Colonic mucosa (tissue), 4 donors: ENCODE results near the gene TEX13D. TPM values are rescaled to one million over a fixed set of nuclear protein-coding genes. Genes with fewer than 3 reads are reported as not detected.

Experiments
- DNase-seq: peaks from one replicate; pipeline ENCODE4 v3.0.0-alpha.2; 2020
- H3K27ac ChIP-seq: fragments of 200-600 bp; one replicate; pipeline ENCODE4 v1.8.0; 2021
- H3K27me3 ChIP-seq: fragments of 200-600 bp; one replicate; pipeline ENCODE4 v1.8.0; 2021
- H3K36me3 ChIP-seq: fragments of 200-600 bp; one replicate; pipeline ENCODE4 v1.8.0; 2021
- H3K4me1 ChIP-seq: fragments of 200-600 bp; one replicate; pipeline ENCODE4 v1.8.0; 2021; ENCODE audit warnings: mild to moderate bottlenecking
- H3K4me3 ChIP-seq: fragments of 200-600 bp; one replicate; pipeline ENCODE4 v1.8.0; 2021
- H3K9ac ChIP-seq, 2 donors: one replicate each; pipeline ENCODE4 v1.7.0; 2013; ENCODE audit warnings: control low read depth in 2 of 2, low read depth in 2 of 2, low read length in 2 of 2
- H3K9me3 ChIP-seq: fragments of 200-600 bp; one replicate; pipeline ENCODE4 v1.8.0; 2021
- intact Hi-C: fragments of 100-400 bp; cut with DNase I; formaldehyde crosslinking; loops from one replicate; pipeline ENCODE4 v1.14.1; 2022
- total RNA-seq, 2 donors: library from RNA; stranded (reverse); fragmentation: NEBNext Ultra II Directional in 1 of 2; extraction: Animal tissue kit (Norgen Biotek cat#: 25700) in 1 of 2; gene quantifications; one replicate each; pipeline ENCODE4 v1.2.1, GENCODE V29; 2021
- TF ChIP-seq, protein P1 (sequence below): fragments of 200-600 bp; IDR thresholded peaks from one replicate; pipeline ENCODE4 v1.8.0; 2022; ENCODE audit warnings: antibody characterized with exemption, mild to moderate bottlenecking
- donor health status: healthy.
- donor health status: DM: no; HTN: no; CAD: no.
- donor health status: DM: no; HTN: no; CAD: no.

The TEX13D gene
- total RNA-seq, 2 donors from 2014 or later: not detected

DNA sequence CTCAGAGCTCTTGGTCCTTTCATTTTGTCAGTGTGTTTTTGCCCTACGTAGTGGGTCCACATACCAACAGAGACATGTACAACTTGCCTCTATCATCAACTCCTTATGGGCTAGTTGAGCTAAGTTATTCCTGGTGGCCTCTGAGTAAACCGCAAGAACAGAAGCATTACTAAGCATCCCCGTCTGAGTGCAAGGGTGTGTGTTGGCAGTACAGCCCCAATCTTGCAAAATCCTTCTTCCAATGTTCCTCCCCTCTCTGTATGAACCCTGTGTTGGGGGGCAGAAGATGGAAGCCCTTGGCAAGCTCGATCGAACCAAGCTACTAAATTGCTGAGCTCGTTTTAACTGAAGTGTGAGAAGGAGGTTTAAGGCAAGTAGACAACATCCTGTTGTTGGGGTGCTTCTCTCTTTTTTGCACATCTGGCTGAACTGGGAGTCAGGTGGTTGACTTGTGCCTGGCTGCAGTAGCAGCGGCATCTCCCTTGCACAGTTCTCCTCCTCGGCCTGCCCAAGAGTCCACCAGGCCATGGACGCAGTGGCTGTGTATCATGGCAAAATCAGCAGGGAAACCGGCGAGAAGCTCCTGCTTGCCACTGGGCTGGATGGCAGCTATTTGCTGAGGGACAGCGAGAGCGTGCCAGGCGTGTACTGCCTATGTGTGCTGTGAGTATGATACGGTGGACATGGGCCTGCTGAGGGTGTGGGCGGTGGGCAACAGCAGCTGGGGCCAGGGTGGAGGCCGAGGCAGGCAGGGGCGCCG lies 13.8 kb downstream of the TEX13D start, which contains the start of gene SH2D1A:
Gene SH2D1A, plus strand, starts transcription at position 447 of the 760 bp plus-strand sequence. Its CDS starts 80 bp downstream, at position 527.
- no peaks in the 10 kb centered on the region for H3K27me3 ChIP-seq
- no peak within 1 kb of the TSS for H3K4me3 ChIP-seq
- H3K4me1 ChIP-seq: no peaks in the 10 kb centered on the region
- no peak for DNase-seq
- intact Hi-C loops: no loop called here
- no peaks in the 10 kb centered on the region for H3K36me3 ChIP-seq
- H3K27ac ChIP-seq: no peak within 1 kb of the TSS
- H3K9ac ChIP-seq: no peak within 1 kb of the TSS
- no peaks in the 10 kb centered on the region for H3K9me3 ChIP-seq
- TF ChIP-seq, protein P1, sequence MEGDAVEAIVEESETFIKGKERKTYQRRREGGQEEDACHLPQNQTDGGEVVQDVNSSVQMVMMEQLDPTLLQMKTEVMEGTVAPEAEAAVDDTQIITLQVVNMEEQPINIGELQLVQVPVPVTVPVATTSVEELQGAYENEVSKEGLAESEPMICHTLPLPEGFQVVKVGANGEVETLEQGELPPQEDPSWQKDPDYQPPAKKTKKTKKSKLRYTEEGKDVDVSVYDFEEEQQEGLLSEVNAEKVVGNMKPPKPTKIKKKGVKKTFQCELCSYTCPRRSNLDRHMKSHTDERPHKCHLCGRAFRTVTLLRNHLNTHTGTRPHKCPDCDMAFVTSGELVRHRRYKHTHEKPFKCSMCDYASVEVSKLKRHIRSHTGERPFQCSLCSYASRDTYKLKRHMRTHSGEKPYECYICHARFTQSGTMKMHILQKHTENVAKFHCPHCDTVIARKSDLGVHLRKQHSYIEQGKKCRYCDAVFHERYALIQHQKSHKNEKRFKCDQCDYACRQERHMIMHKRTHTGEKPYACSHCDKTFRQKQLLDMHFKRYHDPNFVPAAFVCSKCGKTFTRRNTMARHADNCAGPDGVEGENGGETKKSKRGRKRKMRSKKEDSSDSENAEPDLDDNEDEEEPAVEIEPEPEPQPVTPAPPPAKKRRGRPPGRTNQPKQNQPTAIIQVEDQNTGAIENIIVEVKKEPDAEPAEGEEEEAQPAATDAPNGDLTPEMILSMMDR: no peak

DNA sequence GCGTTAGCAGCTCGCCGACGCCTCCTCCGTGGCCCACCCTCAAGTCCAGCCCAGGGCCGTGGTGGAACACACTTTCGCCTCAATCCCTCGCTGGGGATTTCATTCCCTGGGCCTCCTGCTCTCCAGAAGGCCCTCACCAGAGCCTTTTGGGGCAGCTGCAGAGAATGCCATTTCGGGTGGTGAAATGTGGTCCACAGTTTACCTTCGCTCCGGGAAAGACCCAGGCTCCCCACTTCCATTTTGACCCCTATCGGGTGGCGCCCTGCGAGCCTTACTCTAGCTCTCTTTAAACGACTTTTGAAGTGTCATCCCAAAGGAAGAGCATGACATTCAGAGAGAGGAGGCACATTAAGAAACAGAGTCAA lies 14.4 kb downstream of the TEX13D start:
- Histone ChIP-seq H3K4me3 (no peak overlapping the region), H3K27me3 (no peaks in the 10 kb centered on the region)
- TF ChIP-seq, protein P1: no peak

DNA sequence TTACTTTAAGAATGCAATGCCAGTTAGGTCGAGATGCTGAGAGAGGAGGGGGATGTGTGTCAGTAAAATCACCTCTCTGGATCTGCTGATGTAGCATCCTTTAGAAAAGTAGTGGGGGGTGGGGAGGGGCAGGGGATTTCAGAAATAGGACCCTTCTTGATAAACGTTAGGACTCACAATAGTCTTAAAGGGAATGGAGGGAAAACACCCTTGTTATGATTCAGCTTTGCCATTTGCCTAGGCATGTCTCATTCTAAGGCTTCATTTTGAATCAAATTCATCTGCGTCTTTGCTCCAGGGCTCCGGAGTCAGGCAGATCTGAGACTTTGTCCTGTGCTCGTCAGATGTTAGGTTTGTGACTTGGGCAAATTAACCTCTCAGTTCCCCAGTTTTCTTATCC lies 14.8 kb downstream of the TEX13D start:
- intact Hi-C loops: no loop called here
- H3K4me1 ChIP-seq: no peaks in the 10 kb centered on the region
- no peaks in the 10 kb centered on the region for H3K36me3 ChIP-seq
- TF ChIP-seq, protein P1: no peak
- H3K27ac ChIP-seq: no peak overlapping the region
- no peak for DNase-seq
- H3K27me3 ChIP-seq: no peaks in the 10 kb centered on the region
- no peak overlapping the region for H3K4me3 ChIP-seq
- no peak overlapping the region for H3K9ac ChIP-seq
- H3K9me3 ChIP-seq: no peaks in the 10 kb centered on the region

More for the DNA sequence above, 14.4 kb downstream of the TEX13D start:
- intact Hi-C loops: no loop called here
- Histone ChIP-seq H3K9ac (no peak overlapping the region), H3K27ac (no peak overlapping the region), H3K9me3 (no peaks in the 10 kb centered on the region), H3K4me1 (no peaks in the 10 kb centered on the region), H3K36me3 (no peaks in the 10 kb centered on the region)
- no peak for DNase-seq

DNA sequence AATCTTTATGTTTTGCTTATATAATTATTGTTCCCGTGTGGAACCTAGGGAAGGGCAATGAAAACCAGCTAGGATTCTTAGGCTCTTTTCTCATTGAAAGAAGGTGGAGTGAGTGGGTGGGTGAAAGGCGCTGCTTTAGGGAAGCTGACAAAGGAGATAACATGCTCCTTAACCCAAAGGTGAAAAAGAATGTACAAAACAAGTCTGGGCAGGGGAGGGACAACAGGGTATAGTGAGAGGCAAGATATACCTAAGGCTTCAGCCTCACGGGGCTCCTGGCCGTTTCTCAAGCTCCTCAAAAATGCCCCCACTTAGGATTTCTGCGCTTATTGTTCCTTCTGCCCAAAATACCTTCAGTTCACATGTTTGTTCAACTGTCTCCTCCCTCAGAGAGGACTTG lies 15.7 kb downstream of the TEX13D start:
- no peaks in the 10 kb centered on the region for H3K4me1 ChIP-seq
- H3K36me3 ChIP-seq: no peaks in the 10 kb centered on the region
- no peak overlapping the region for H3K4me3 ChIP-seq
- DNase-seq: no peak
- TF ChIP-seq, protein P1: no peak
- no peak overlapping the region for H3K9ac ChIP-seq
- no peaks in the 10 kb centered on the region for H3K27me3 ChIP-seq
- H3K27ac ChIP-seq: no peak overlapping the region
- intact Hi-C loops: no loop called here
- H3K9me3 ChIP-seq: no peaks in the 10 kb centered on the region

DNA sequence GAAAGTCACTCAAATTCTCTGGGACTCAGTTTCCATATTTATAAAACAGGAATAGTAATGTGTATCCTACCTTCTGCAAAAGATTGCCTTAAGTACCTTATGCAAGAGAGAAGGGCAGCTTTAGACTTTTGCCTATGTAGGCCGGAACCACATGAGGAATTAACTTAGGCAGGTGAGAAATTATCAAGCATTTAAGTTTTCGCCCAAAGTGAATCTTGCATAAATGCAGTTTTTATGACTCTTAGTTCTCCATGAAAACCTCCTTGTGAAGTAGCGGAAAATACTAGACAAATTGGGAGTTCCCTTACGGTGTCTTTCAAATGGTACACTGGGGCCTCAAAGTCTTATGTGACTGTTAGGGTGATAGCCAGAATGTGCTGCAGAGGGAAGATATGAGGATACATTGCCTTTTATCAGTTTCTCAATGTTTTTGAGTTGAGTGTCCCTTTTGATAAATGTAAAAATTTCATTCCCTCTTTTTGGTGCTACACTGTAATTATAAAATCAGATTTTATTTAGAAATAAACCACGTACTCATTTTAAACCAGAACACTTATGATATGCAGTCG lies 16.5 kb downstream of the TEX13D start:
- no peaks in the 10 kb centered on the region for H3K27me3 ChIP-seq
- H3K4me3 ChIP-seq: no peak overlapping the region
- no peak overlapping the region for H3K27ac ChIP-seq
- no peaks in the 10 kb centered on the region for H3K4me1 ChIP-seq
- H3K9me3 ChIP-seq: no peaks in the 10 kb centered on the region
- TF ChIP-seq, protein P1: no peak
- intact Hi-C loops: no loop called here
- no peak for DNase-seq
- H3K36me3 ChIP-seq: no peaks in the 10 kb centered on the region
- no peak overlapping the region for H3K9ac ChIP-seq
